ENCODE results near the gene BOD1.

The BOD1 gene

GRCh38 chr5:173655196-173655797, 38.8 kb upstream of the BOD1 start:
- Histone ChIP-seq H3K14ac (ENCODE audit: low read length) (no peak overlapping the region), H3K27ac (ENCODE audit: low read depth, low read length) (no peak overlapping the region), H2BK12ac (ENCODE audit: low read length) (no peak overlapping the region), H3K18ac (ENCODE audit: low read length) (no peak overlapping the region), H4K8ac (ENCODE audit: low read depth, low read length) (no peak overlapping the region), H4K12ac (ENCODE audit: low read depth, low read length) (no peak overlapping the region), H2BK120ac (ENCODE audit: insufficient read depth, low read length, poor library complexity) (no peak overlapping the region), H3K23ac (ENCODE audit: low read length) (no peak overlapping the region), H2AFZ (ENCODE audit: insufficient read depth, low read length, poor library complexity) (no peak overlapping the region), H3K9ac (ENCODE audit: low read length) (no peak overlapping the region), H3K79me1 (ENCODE audit: low read length) (no peaks in the 10 kb centered on the region), H3K9me3 (ENCODE audit: insufficient read depth, low read depth, low read length) (no peaks in the 10 kb centered on the region), H3K4me1 (ENCODE audit: control insufficient read depth in 1 of 2, insufficient read depth in 2 of 2, low read length in 2 of 2) (peaks cover 0 to 2% of the 10 kb centered on the region in 2 experiments), H2BK5ac (ENCODE audit: low read depth, low read length, poor library complexity) (no peak overlapping the region), H4K91ac (ENCODE audit: low read depth, low read length) (no peak overlapping the region), H3K4ac (ENCODE audit: low read depth, low read length) (no peak overlapping the region), H3K36me3 (ENCODE audit: control insufficient read depth in 1 of 2, insufficient read depth in 2 of 2, low read length in 2 of 2) (no peaks in the 10 kb centered on the region), H3K4me2 (ENCODE audit: low read length) (no peak overlapping the region), H2AK5ac (ENCODE audit: low read length) (no peak overlapping the region), H3K79me2 (ENCODE audit: control insufficient read depth, insufficient read depth, low read length, poor library complexity) (no peaks in the 10 kb centered on the region), H3K27me3 (ENCODE audit: insufficient read depth, low read length) (no peaks in the 10 kb centered on the region), H3K4me3 (ENCODE audit: low read depth, low read length) (no peak overlapping the region)
- no peak for DNase-seq
- no CpG with 5 or more reads among the region's 3 CpGs for WGBS (ENCODE audit: extremely low coverage, insufficient coverage, insufficient read length)

- peaks cover 0 to 2% of the 10 kb centered on the region in 2 experiments for H3K4me1 ChIP-seq (ENCODE audit: control insufficient read depth in 1 of 2, insufficient read depth in 2 of 2, low read length in 2 of 2)
- no CpG with 5 or more reads among the region's 10 CpGs for WGBS (ENCODE audit: extremely low coverage, insufficient coverage, insufficient read length)
Measured at GRCh38 chr5:173653822-173654523, 37.5 kb upstream of the BOD1 start.

GRCh38 chr5:173648308-173648866, 31.9 kb upstream of the BOD1 start:
- Histone ChIP-seq H3K9ac (ENCODE audit: low read length) (no peak overlapping the region), H3K79me1 (ENCODE audit: low read length) (peaks cover 21% of the 10 kb centered on the region), H3K4me1 (ENCODE audit: control insufficient read depth in 1 of 2, insufficient read depth in 2 of 2, low read length in 2 of 2) (peaks cover 26% of the 10 kb centered on the region in 2 experiments), H3K4me3 (ENCODE audit: low read depth, low read length) (no peak overlapping the region), H2BK120ac (ENCODE audit: insufficient read depth, low read length, poor library complexity) (no peak overlapping the region), H2AK5ac (ENCODE audit: low read length) (peak overlapping the region; percentile 1), H2AFZ (ENCODE audit: insufficient read depth, low read length, poor library complexity) (no peak overlapping the region), H3K4ac (ENCODE audit: low read depth, low read length) (no peak overlapping the region), H3K4me2 (ENCODE audit: low read length) (no peak overlapping the region), H3K36me3 (ENCODE audit: control insufficient read depth in 1 of 2, insufficient read depth in 2 of 2, low read length in 2 of 2) (no peaks in the 10 kb centered on the region), H3K23ac (ENCODE audit: low read length) (no peak overlapping the region), H3K79me2 (ENCODE audit: control insufficient read depth, insufficient read depth, low read length, poor library complexity) (no peaks in the 10 kb centered on the region), H2BK5ac (ENCODE audit: low read depth, low read length, poor library complexity) (no peak overlapping the region), H3K9me3 (ENCODE audit: insufficient read depth, low read depth, low read length) (no peaks in the 10 kb centered on the region), H3K18ac (ENCODE audit: low read length) (no peak overlapping the region), H4K91ac (ENCODE audit: low read depth, low read length) (peak overlapping the region; percentile 18), H4K8ac (ENCODE audit: low read depth, low read length) (no peak overlapping the region), H3K27ac (ENCODE audit: low read depth, low read length) (no peak overlapping the region), H3K27me3 (ENCODE audit: insufficient read depth, low read length) (no peaks in the 10 kb centered on the region), H3K14ac (ENCODE audit: low read length) (no peak overlapping the region), H2BK12ac (ENCODE audit: low read length) (peak overlapping the region; percentile 61), H4K12ac (ENCODE audit: low read depth, low read length) (no peak overlapping the region)
- no CpG with 5 or more reads among the region's 7 CpGs for WGBS (ENCODE audit: extremely low coverage, insufficient coverage, insufficient read length)
- no peak for DNase-seq

More at GRCh38 chr5:173653822-173654523, 37.5 kb upstream of the BOD1 start:
- no peak overlapping the region for H2BK5ac ChIP-seq (ENCODE audit: low read depth, low read length, poor library complexity)
- H2AFZ ChIP-seq (ENCODE audit: insufficient read depth, low read length, poor library complexity): no peak overlapping the region
- H3K4me3 ChIP-seq (ENCODE audit: low read depth, low read length): no peak overlapping the region
- no peaks in the 10 kb centered on the region for H3K9me3 ChIP-seq (ENCODE audit: insufficient read depth, low read depth, low read length)
- no peak overlapping the region for H4K8ac ChIP-seq (ENCODE audit: low read depth, low read length)
- no peak overlapping the region for H3K23ac ChIP-seq (ENCODE audit: low read length)
- no peak overlapping the region for H3K27ac ChIP-seq (ENCODE audit: low read depth, low read length)
- no peaks in the 10 kb centered on the region for H3K36me3 ChIP-seq (ENCODE audit: control insufficient read depth in 1 of 2, insufficient read depth in 2 of 2, low read length in 2 of 2)
- no peak overlapping the region for H2AK5ac ChIP-seq (ENCODE audit: low read length)
- no peak overlapping the region for H3K9ac ChIP-seq (ENCODE audit: low read length)
- no peak overlapping the region for H3K18ac ChIP-seq (ENCODE audit: low read length)
- peak overlapping the region; percentile 32 for H2BK12ac ChIP-seq (ENCODE audit: low read length)
- peak in 1 of 2 donors; percentile 11 for DNase-seq
- H2BK120ac ChIP-seq (ENCODE audit: insufficient read depth, low read length, poor library complexity): no peak overlapping the region
- H4K91ac ChIP-seq (ENCODE audit: low read depth, low read length): no peak overlapping the region
- no peak overlapping the region for H3K4ac ChIP-seq (ENCODE audit: low read depth, low read length)
- no peaks in the 10 kb centered on the region for H3K79me1 ChIP-seq (ENCODE audit: low read length)
- no peaks in the 10 kb centered on the region for H3K27me3 ChIP-seq (ENCODE audit: insufficient read depth, low read length)
- H4K12ac ChIP-seq (ENCODE audit: low read depth, low read length): no peak overlapping the region
- H3K79me2 ChIP-seq (ENCODE audit: control insufficient read depth, insufficient read depth, low read length, poor library complexity): no peaks in the 10 kb centered on the region
- H3K14ac ChIP-seq (ENCODE audit: low read length): no peak overlapping the region
- no peak overlapping the region for H3K4me2 ChIP-seq (ENCODE audit: low read length)

- Histone ChIP-seq H2AK5ac (ENCODE audit: low read length) (peak overlapping the region; percentile 25), H3K79me2 (ENCODE audit: control insufficient read depth, insufficient read depth, low read length, poor library complexity) (no peaks in the 10 kb centered on the region), H3K27ac (ENCODE audit: low read depth, low read length) (peak overlapping the region; percentile 65), H3K27me3 (ENCODE audit: insufficient read depth, low read length) (no peaks in the 10 kb centered on the region), H2BK5ac (ENCODE audit: low read depth, low read length, poor library complexity) (peak overlapping the region; percentile 83), H4K8ac (ENCODE audit: low read depth, low read length) (peak overlapping the region; percentile 68), H2BK120ac (ENCODE audit: insufficient read depth, low read length, poor library complexity) (peak overlapping the region; percentile 94), H4K12ac (ENCODE audit: low read depth, low read length) (no peak overlapping the region), H3K4ac (ENCODE audit: low read depth, low read length) (peak overlapping the region; percentile 35), H2BK12ac (ENCODE audit: low read length) (peak overlapping the region; percentile 93), H3K9me3 (ENCODE audit: insufficient read depth, low read depth, low read length) (no peaks in the 10 kb centered on the region), H3K79me1 (ENCODE audit: low read length) (peaks cover 25% of the 10 kb centered on the region), H2AFZ (ENCODE audit: insufficient read depth, low read length, poor library complexity) (no peak overlapping the region), H3K4me1 (ENCODE audit: control insufficient read depth in 1 of 2, insufficient read depth in 2 of 2, low read length in 2 of 2) (peaks cover 26 to 29% of the 10 kb centered on the region in 2 experiments), H3K4me3 (ENCODE audit: low read depth, low read length) (no peak overlapping the region), H3K14ac (ENCODE audit: low read length) (peak overlapping the region; percentile 87), H3K9ac (ENCODE audit: low read length) (no peak overlapping the region), H3K23ac (ENCODE audit: low read length) (no peak overlapping the region), H3K18ac (ENCODE audit: low read length) (peak overlapping the region; percentile 34), H3K36me3 (ENCODE audit: control insufficient read depth in 1 of 2, insufficient read depth in 2 of 2, low read length in 2 of 2) (no peaks in the 10 kb centered on the region), H4K91ac (ENCODE audit: low read depth, low read length) (peak overlapping the region; percentile 87), H3K4me2 (ENCODE audit: low read length) (no peak overlapping the region)
- no CpG with 5 or more reads among the region's 5 CpGs for WGBS (ENCODE audit: extremely low coverage, insufficient coverage, insufficient read length)
- peak; percentile 11 to 66 for DNase-seq
Measured at GRCh38 chr5:173646692-173647091, 30.2 kb upstream of the BOD1 start.

Data from trophoblast cell (in vitro differentiated cells and primary cell).